NCI-H748 (cell line): ENCODE data around the gene PLEK2.
A peak's percentile ranks its signal among the peaks of the same experiment; 100 is the strongest.
"Not testable (repeated sequence)": the region's sequence is repeated elsewhere in the genome, so short reads cannot be mapped to it uniquely, and the experiment has no call there.

Experiments used
- DNase-seq: peaks from one replicate; lab custom pipeline; 2025; ENCODE audit not compliant: unreplicated experiment; lab: John Stamatoyannopoulos, UW

The PLEK2 gene

GRCh38 chr14:67360470-67361206, 51.3 kb downstream of the PLEK2 start:
- DNase-seq, result no peak

GRCh38 chr14:67359775-67360469, 52.0 kb downstream of the PLEK2 start, which contains the start of the genes ATP6V1D and EIF2S1:
Gene ATP6V1D (minus strand): TSS chr14:67359804. CDS start chr14:67359698, 106 bp downstream.
Gene EIF2S1 (plus strand): TSS chr14:67360328. CDS start chr14:67364768, 4,440 bp downstream.
- peak; percentile 99 for DNase-seq

GRCh38 chr14:67358924-67359774, 52.8 kb downstream of the PLEK2 start:
- DNase-seq, result peak; percentile 44

- DNase-seq, result no peak
Measured at GRCh38 chr14:67357969-67358354, 54.0 kb downstream of the PLEK2 start.

GRCh38 chr14:67357186-67357968, 54.6 kb downstream of the PLEK2 start:
- DNase-seq, result no peak

GRCh38 chr14:67352055-67352454, 59.9 kb downstream of the PLEK2 start:
- no peak for DNase-seq

GRCh38 chr14:67345583-67345982, 66.4 kb downstream of the PLEK2 start:
- DNase-seq, result no peak

- no peak for DNase-seq
Measured at GRCh38 chr14:67343601-67344230, 68.2 kb downstream of the PLEK2 start.

- DNase-seq, result not testable (repeated sequence)
Measured at GRCh38 chr14:67341231-67341630, 70.7 kb downstream of the PLEK2 start.
